ENCODE results near the gene ATIC.

GRCh38 chr2:215338883-215339679, 27.2 kb downstream of the ATIC start:
- TF ChIP-seq POLR2AphosphoS5 (IDR thresholded peaks at IDR 0.05) (no peak), POLR2A (IDR thresholded peaks at IDR 0.05) (no peak), CTCF (IDR thresholded peaks at IDR 0.05) (no peak)
